Measurements from ENCODE around the gene DLG2. TPM values are rescaled to one million over a fixed set of nuclear protein-coding genes. Genes with fewer than 3 reads are reported as not detected.

Gene DLG2
- total RNA-seq, 4 donors from 2014 or later: 2.9 to 30.2 (median 22.6) TPM

GRCh38 chr11:85472953-85473352 is 154.2 kb downstream of the DLG2 start:
- no peaks in the 10 kb centered on the region for H3K27me3 ChIP-seq
- TF ChIP-seq POLR2A (IDR thresholded peaks at IDR 0.05) (no peak), CTCF (IDR thresholded peaks at IDR 0.05) (no peak)

GRCh38 chr11:85464283-85464682 is 162.9 kb downstream of the DLG2 start:
- Histone ChIP-seq H3K4me3 (no peak overlapping the region), H3K27ac (no peak overlapping the region), H3K9me3 (no peaks in the 10 kb centered on the region), H3K4me1 (no peaks in the 10 kb centered on the region), H3K36me3 (no peaks in the 10 kb centered on the region), H3K27me3 (no peaks in the 10 kb centered on the region)
- DNase-seq: no peak
- intact Hi-C loops (cut with DNase I; ENCODE audit: low total_unique reads): no loop called here
- no peak for TF ChIP-seq POLR2A (IDR thresholded peaks at IDR 0.05)
- TF ChIP-seq CTCF (IDR thresholded peaks at IDR 0.05): no peak

More at GRCh38 chr11:85472953-85473352, 154.2 kb downstream of the DLG2 start:
- no peak overlapping the region for H3K27ac ChIP-seq
- no peak for DNase-seq
- intact Hi-C loops (cut with DNase I; ENCODE audit: low total_unique reads): no loop called here
- H3K36me3 ChIP-seq: no peaks in the 10 kb centered on the region
- no peaks in the 10 kb centered on the region for H3K9me3 ChIP-seq
- H3K4me3 ChIP-seq: no peak overlapping the region
- no peaks in the 10 kb centered on the region for H3K4me1 ChIP-seq

- Histone ChIP-seq H3K4me1 (no peaks in the 10 kb centered on the region), H3K27me3 (no peaks in the 10 kb centered on the region), H3K27ac (no peak overlapping the region), H3K36me3 (no peaks in the 10 kb centered on the region), H3K9me3 (no peaks in the 10 kb centered on the region), H3K4me3 (no peak overlapping the region)
- no peak for DNase-seq
- TF ChIP-seq CTCF (IDR thresholded peaks at IDR 0.05) (no peak), POLR2A (IDR thresholded peaks at IDR 0.05) (no peak)
- intact Hi-C loops (cut with DNase I; ENCODE audit: low total_unique reads): no loop called here
These were observed 167.8 kb downstream of the DLG2 start for GRCh38 chr11:85459304-85459703.

- no peaks in the 10 kb centered on the region for H3K9me3 ChIP-seq
- peak overlapping the region in 1 of 2 donors; percentile 18 for H3K27ac ChIP-seq
- no peaks in the 10 kb centered on the region for H3K27me3 ChIP-seq
- H3K4me3 ChIP-seq: no peak overlapping the region
- H3K36me3 ChIP-seq: no peaks in the 10 kb centered on the region
- DNase-seq: no peak
- intact Hi-C loops (cut with DNase I; ENCODE audit: low total_unique reads): no loop called here
- no peaks in the 10 kb centered on the region for H3K4me1 ChIP-seq
- TF ChIP-seq CTCF (IDR thresholded peaks at IDR 0.05): no peak
- TF ChIP-seq POLR2A (IDR thresholded peaks at IDR 0.05): no peak
These were observed 182.7 kb downstream of the DLG2 start for GRCh38 chr11:85444479-85444878.

- H3K4me1 ChIP-seq: no peaks in the 10 kb centered on the region
- H3K4me3 ChIP-seq: no peak overlapping the region
- intact Hi-C loops (cut with DNase I; ENCODE audit: low total_unique reads): no loop called here
- no peak for DNase-seq
- H3K36me3 ChIP-seq: no peaks in the 10 kb centered on the region
- no peaks in the 10 kb centered on the region for H3K9me3 ChIP-seq
- no peak for TF ChIP-seq CTCF (IDR thresholded peaks at IDR 0.05)
- no peak for TF ChIP-seq POLR2A (IDR thresholded peaks at IDR 0.05)
- H3K27ac ChIP-seq: no peak overlapping the region
- H3K27me3 ChIP-seq: no peaks in the 10 kb centered on the region
These were observed 186.9 kb downstream of the DLG2 start for GRCh38 chr11:85440273-85440672.

Data from uterus (tissue), 4 donors.